Activated CD8-positive, alpha-beta memory T cell treated with anti-CD3 and anti-CD28 coated beads for 24 hours (primary cell): Measurements from ENCODE around the gene TBC1D9B.

Experiments
- DNase-seq: peaks from one replicate; pipeline ENCODE4 v3.0.0-alpha.2; 2020

The TBC1D9B gene

DNA sequence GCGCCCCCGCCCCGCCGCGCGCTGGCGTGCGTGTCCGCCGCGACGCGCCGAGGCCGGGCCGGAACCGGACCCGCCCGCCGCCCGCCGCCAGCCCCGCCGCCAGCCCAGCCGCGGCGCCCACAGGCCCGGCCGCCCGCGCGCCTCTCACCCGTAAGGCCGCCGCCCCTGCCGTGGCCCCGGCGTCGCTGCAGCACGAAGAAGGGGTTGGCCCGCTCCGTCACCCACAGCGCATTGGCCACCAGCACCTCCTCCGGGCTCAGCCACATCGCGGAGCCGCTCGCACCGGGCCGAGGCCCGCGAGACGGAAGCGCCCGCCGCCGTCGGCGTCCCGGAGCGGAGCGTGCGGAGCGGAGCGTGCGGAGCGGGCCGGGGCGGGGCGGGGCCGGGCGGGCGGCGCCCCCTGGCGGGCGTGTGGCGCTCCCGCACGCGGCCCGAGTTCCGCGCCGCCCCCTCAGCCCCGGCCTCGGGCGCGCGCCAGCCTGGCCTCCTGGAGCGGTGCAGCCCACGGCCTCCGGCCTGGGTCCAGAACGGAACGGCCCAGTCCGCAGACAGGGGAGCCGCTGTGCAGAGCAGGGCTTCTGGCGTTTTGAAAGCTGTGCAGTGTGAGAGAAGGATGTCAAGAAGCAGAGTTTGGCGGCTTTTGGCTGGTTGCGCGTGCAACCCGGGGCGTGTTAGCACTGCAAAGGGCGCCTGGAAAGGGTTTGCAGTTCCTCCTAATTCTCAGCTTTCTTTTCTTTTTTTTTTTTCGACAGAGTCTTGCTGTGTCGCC is at the start of gene TBC1D9B:
TBC1D9B (minus strand) TSS at position 342 of the 769 bp plus-strand sequence; CDS start at position 266, 76 bp downstream.
- peak; percentile 89 for DNase-seq

DNA sequence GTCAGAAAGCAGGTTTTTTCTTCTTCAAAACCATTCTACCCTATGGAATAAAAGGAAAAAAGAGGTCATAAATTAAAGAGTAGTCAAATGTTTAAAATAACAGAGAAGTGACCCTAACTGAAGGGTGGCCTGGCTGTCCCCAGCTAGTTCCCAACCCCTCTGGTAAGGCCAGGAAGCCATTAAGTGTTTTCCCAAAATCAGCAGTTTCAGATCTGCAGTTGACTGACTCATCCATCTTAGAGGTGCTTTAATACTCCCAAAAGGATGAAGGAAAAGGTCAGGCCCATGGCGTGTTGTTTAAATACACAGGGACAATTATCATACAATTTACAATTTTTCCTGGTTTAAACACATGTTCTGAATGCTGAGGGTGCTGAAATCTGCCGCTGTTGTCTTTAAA is 47.9 kb upstream of the TBC1D9B start:
- no peak for DNase-seq

DNA sequence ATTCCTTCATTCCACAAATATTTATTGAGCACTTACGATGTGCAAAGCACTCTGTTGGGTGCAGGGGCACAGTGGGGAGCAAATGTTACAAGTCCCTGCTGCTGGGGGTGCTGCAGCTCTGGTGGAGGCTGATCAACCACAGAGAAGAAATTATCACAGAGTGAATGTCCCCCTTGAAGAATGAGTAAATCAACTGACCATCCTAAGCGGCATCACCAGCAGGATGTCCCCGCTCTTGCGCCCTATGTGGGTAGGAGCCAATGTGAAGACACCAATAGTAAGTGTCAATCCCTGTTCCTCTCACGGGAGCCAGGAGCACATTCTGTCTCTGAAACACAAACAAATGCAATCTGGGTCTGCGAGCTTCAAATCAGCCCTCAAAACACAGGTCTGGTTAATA is 47.4 kb upstream of the TBC1D9B start:
- DNase-seq = no peak

GRCh38 chr5:179954434-179954833 is 46.7 kb upstream of the TBC1D9B start:
- no peak for DNase-seq

GRCh38 chr5:179953987-179954386 is 46.3 kb upstream of the TBC1D9B start:
- no peak for DNase-seq

DNA sequence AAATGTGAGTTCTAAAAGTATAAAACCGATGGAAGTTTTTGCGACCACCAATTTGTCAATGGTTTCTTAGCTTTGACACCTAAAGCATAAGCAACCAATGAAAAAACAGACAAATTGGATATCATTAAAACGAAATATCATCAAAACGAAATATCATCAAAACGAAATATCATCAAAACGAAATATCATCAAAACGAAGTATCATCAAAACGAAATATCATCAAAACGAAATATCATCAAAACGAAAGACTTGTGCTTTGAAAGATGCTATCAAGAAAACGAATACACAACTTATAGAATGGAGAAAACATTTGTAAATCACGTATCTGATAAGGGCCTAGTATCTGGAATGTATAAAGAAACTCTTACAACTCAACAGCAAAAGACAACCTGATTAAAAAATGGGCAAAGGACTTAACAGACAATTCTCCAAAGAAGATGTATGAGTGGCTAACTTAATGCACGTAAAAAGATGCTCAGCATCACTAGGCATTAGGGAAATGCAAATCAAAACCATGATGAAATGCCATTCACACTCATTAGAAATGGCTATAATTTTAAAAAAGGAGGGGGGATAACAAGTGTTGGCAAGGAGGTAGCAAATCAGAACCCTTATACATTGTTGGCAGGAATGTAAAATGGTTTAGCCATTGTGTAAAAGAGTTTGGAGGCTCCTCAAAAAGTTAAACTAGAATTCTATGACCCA is 29.4 kb upstream of the TBC1D9B start:
- DNase-seq = no peak

DNA sequence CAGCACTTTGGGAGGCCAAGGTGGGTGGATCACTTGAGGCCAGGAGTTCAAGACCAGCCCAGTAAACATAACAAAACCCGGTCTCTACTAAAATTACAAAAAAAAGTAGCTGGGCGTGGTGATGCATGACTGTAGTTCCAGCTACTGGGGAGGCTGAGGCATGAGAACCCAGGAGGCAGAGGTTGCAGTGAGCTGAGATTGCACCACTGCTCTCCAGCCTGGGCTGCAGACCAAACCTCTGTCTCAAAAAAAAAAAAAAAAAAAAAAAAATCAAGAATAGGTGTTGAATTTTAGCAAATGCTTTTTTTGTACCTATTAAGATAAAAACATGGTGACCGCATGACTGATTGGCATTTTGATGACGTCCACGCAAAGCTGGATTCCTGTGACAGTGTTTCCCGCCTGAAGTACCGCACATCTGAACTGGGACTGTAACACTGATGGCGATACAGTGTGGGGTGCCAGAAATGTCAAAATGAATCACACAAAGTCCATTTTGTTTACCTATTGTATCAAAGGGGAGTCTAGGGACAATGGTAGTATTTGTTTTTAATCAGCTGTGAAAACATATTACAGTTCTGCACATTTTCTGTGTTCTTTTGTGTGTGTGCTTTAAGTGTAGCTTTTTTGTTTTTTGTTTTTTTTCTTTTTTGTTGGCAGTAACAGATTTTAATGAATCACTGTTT is 23.2 kb upstream of the TBC1D9B start:
- no peak for DNase-seq

GRCh38 chr5:179927824-179928223 is 20.1 kb upstream of the TBC1D9B start:
- peak; percentile 11 for DNase-seq

- DNase-seq = peak; percentile 30
These were observed 19.0 kb upstream of the TBC1D9B start for GRCh38 chr5:179926657-179927056.

DNA sequence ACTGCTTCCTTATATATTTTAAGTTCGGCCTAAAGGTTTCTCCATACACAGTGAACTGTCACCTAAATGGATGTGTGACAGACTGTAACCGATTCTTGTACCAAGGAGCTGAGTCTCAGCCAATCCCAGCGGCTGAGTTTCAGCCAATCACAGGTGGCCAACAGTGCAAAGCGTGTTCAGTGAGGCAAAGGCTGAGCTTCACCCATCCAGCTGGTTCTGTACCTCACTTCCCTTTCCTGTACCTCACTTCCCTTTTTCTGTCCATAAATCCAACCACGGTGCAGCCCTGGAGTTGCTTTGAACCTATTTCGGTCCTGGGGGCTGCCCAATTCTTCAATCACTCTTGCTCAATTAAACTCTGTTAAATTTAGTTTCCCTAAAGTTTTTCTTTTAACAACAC is 15.7 kb upstream of the TBC1D9B start:
- peak; percentile 33 for DNase-seq

GRCh38 chr5:179920175-179920574 is 12.5 kb upstream of the TBC1D9B start:
- DNase-seq = peak; percentile 46

DNA sequence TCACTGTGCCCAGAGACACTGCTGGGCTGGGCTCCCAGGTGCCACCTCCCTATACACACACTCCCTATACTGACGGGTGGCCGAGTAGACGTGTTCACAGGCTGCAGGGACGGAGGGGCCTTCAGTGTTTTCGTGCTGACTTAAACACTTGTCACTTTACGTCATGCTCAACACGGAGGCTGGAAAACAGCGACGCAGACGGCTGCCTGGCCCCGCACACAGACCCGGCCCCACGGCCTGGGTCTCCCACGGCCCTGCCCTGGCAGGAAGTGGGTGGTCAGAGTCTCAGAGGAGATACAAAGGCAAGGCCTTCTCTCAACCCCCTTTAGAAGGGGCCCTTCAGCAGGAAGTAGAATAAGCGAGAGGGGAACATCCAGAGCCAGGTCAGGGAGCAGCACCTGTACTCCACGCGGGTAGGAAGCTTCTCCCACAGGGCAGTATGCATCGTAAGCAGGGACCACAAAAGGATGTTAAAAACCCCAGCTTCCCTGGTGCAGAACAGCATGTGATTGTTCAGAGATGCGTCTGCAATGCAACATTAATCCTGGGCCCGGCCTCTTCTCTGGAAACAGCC is 11.9 kb upstream of the TBC1D9B start:
- peak; percentile 53 for DNase-seq

GRCh38 chr5:179918742-179919486 is 11.2 kb upstream of the TBC1D9B start:
- peak; percentile 30 for DNase-seq

GRCh38 chr5:179916523-179916922 is 8.8 kb upstream of the TBC1D9B start:
- DNase-seq = peak; percentile 45

GRCh38 chr5:179915406-179915935 is 7.8 kb upstream of the TBC1D9B start:
- DNase-seq = no peak

- DNase-seq = peak; percentile 53
These were observed 6.5 kb upstream of the TBC1D9B start for GRCh38 chr5:179914032-179914755.

- DNase-seq = no peak
These were observed 5.8 kb upstream of the TBC1D9B start for GRCh38 chr5:179913461-179913860.

- DNase-seq = no peak
These were observed 5.3 kb upstream of the TBC1D9B start for GRCh38 chr5:179912951-179913350.

DNA sequence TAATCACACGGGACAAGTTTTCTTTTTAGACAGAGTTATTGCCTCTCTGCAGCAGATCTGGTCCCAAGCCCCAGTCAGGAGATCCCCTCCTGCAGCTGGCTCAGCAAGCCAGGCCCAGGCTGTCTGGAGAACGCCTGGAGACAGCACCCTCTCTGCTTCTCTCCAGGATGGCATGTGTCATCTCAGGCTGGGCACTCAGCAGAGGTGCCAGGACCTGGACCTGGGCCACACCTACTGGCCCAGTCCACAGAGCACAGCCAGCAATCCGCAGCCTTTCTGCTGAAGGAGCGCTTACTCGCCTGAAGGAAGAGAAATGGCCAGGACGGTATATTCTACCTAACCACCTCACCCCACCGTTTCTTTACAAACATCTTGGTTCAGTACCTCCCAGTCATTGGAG is 4.7 kb upstream of the TBC1D9B start:
- no peak for DNase-seq

GRCh38 chr5:179909224-179909623 is 1.5 kb upstream of the TBC1D9B start:
- DNase-seq = no peak

GRCh38 chr5:179908528-179908927 is 831 bp upstream of the TBC1D9B start:
- no peak for DNase-seq
